ENCODE results near the gene ARHGAP18.

Gene ARHGAP18

GRCh38 chr6:129695373-129696027, 14.5 kb downstream of the ARHGAP18 start:
- no peak for DNase-seq

GRCh38 chr6:129694036-129694435, 15.9 kb downstream of the ARHGAP18 start:
- DNase-seq = no peak

- no peak for DNase-seq
Measured at GRCh38 chr6:129692467-129692866, 17.5 kb downstream of the ARHGAP18 start.

GRCh38 chr6:129691709-129692108, 18.3 kb downstream of the ARHGAP18 start:
- no peak for DNase-seq

GRCh38 chr6:129691043-129691640, 18.8 kb downstream of the ARHGAP18 start:
- no peak for DNase-seq

GRCh38 chr6:129686941-129687627, 22.9 kb downstream of the ARHGAP18 start:
- no peak for DNase-seq

- no peak for DNase-seq
Measured at GRCh38 chr6:129685662-129686031, 24.3 kb downstream of the ARHGAP18 start.

GRCh38 chr6:129684903-129685661, 24.9 kb downstream of the ARHGAP18 start:
- DNase-seq = no peak

GRCh38 chr6:129684323-129684884, 25.6 kb downstream of the ARHGAP18 start:
- DNase-seq = no peak

- DNase-seq = no peak
Measured at GRCh38 chr6:129683601-129684322, 26.2 kb downstream of the ARHGAP18 start.

GRCh38 chr6:129681913-129682205, 28.1 kb downstream of the ARHGAP18 start:
- no peak for DNase-seq

- no peak for DNase-seq
Measured at GRCh38 chr6:129680633-129681032, 29.3 kb downstream of the ARHGAP18 start.

- no peak for DNase-seq
Measured at GRCh38 chr6:129679758-129680157, 30.2 kb downstream of the ARHGAP18 start.

- no peak for DNase-seq
Measured at GRCh38 chr6:129679275-129679674, 30.7 kb downstream of the ARHGAP18 start.

- DNase-seq = no peak
Measured at GRCh38 chr6:129678463-129678862, 31.5 kb downstream of the ARHGAP18 start.

GRCh38 chr6:129677620-129678325, 32.2 kb downstream of the ARHGAP18 start:
- DNase-seq = no peak

- no peak for DNase-seq
Measured at GRCh38 chr6:129675669-129676472, 34.1 kb downstream of the ARHGAP18 start.

GRCh38 chr6:129673748-129674147, 36.2 kb downstream of the ARHGAP18 start:
- no peak for DNase-seq

- no peak for DNase-seq
Measured at GRCh38 chr6:129672881-129673631, 36.9 kb downstream of the ARHGAP18 start.

- no peak for DNase-seq
Measured at GRCh38 chr6:129672341-129672682, 37.7 kb downstream of the ARHGAP18 start.

Data from right kidney (tissue), 1 donor.